Vagina (tissue), 2 donors: Measurements from ENCODE around the gene UBE2R2. TPM values are rescaled to one million over a fixed set of nuclear protein-coding genes. Genes with fewer than 3 reads are reported as not detected.

ENCODE experiments used
- DNase-seq, 2 donors: peaks; one replicate each; pipeline ENCODE4 v3.0.0-alpha.2; 2017; ENCODE audit errors: extremely low spot score in 2 of 2
- H3K27ac ChIP-seq: fragments of 200-600 bp; sonication (generic); one replicate; pipeline ENCODE4 v1.5.1; 2019
- H3K27me3 ChIP-seq: fragments of 200-600 bp; sonication (generic); one replicate; pipeline ENCODE4 v1.5.1; 2019
- H3K36me3 ChIP-seq, 2 donors: fragments of 200-600 bp; sonication (generic); one replicate each; pipeline ENCODE4 v1.5.1; 2017 to 2019
- H3K4me1 ChIP-seq: fragments of 200-600 bp; sonication (generic); one replicate; pipeline ENCODE4 v1.5.1; 2019
- H3K4me3 ChIP-seq, 2 donors: fragments of 200-600 bp; sonication (generic); 1 replicate in 1 of 2; 2 replicates in 1 of 2; pipeline ENCODE4 v1.5.1; 2016 to 2019
- H3K9me3 ChIP-seq: fragments of 200-600 bp; sonication (generic); one replicate; pipeline ENCODE4 v1.5.1; 2019
- CTCF ChIP-seq, 3 experiments: fragments of 450-650 bp in 2 of 3; fragments of 200-600 bp in 1 of 3; sonication (generic) in 1 of 3; IDR thresholded peaks; one replicate each; pipeline ENCODE4 v1.5.1; 2017 to 2019; ENCODE audit warnings: antibody characterized with exemption in 3 of 3, mild to moderate bottlenecking in 2 of 3, moderate library complexity in 2 of 3
- POLR2A ChIP-seq, 2 donors: fragments of 450-650 bp; IDR thresholded peaks; one replicate each; pipeline ENCODE4 v1.6.1; 2017; ENCODE audit warnings: antibody characterized with exemption in 2 of 2, mild to moderate bottlenecking in 2 of 2, moderate library complexity in 2 of 2
- POLR2AphosphoS5 ChIP-seq, 2 donors: sonication (generic); formaldehyde crosslinking; IDR thresholded peaks; one replicate each; pipeline ENCODE4 v1.9.0; 2017; ENCODE audit warnings: antibody characterized with exemption in 2 of 2, mild to moderate bottlenecking in 2 of 2, low read depth in 1 of 2; ENCODE audit not compliant: insufficient read depth in 1 of 2
- intact Hi-C: fragments of 100-400 bp; cut with DNase I; formaldehyde crosslinking; loops from one replicate; pipeline ENCODE4 v1.15.1; 2023
- total RNA-seq: library from RNA; depleted of rRNA; stranded (reverse); fragments of >200 nt; gene quantifications from one replicate; pipeline ENCODE4 v1.2.3, GENCODE V29; 2016

UBE2R2 gene
- total RNA-seq, 1 donor from 2014 or later, result 20.4 TPM

GRCh38 chr9:33877727-33878489, 60.9 kb downstream of the UBE2R2 start:
- no peak overlapping the region for H3K27ac ChIP-seq
- intact Hi-C loops, result no loop called here
- DNase-seq, result no peak
- no peaks in the 10 kb centered on the region for H3K36me3 ChIP-seq
- no peak for TF ChIP-seq POLR2A (IDR thresholded peaks at IDR 0.05)
- TF ChIP-seq POLR2AphosphoS5 (IDR thresholded peaks at IDR 0.05; ENCODE audit: insufficient read depth in 1 of 2, low read depth in 1 of 2), result no peak
- no peak for TF ChIP-seq CTCF (IDR thresholded peaks at IDR 0.05)
- H3K9me3 ChIP-seq, result no peaks in the 10 kb centered on the region
- H3K27me3 ChIP-seq, result no peaks in the 10 kb centered on the region
- no peak overlapping the region for H3K4me3 ChIP-seq
- peaks cover 36% of the 10 kb centered on the region for H3K4me1 ChIP-seq

GRCh38 chr9:33878691-33879366, 61.9 kb downstream of the UBE2R2 start:
- Histone ChIP-seq H3K27ac (no peak overlapping the region), H3K4me3 (no peak overlapping the region), H3K9me3 (no peaks in the 10 kb centered on the region), H3K4me1 (peaks cover 36% of the 10 kb centered on the region), H3K36me3 (no peaks in the 10 kb centered on the region), H3K27me3 (no peaks in the 10 kb centered on the region)
- DNase-seq, result no peak
- no peak for TF ChIP-seq CTCF (IDR thresholded peaks at IDR 0.05)
- intact Hi-C loops, result no loop called here

- DNase-seq, result no peak
- intact Hi-C loops, result no loop called here
- Histone ChIP-seq H3K27ac (no peak overlapping the region), H3K4me3 (no peak overlapping the region), H3K9me3 (no peaks in the 10 kb centered on the region), H3K4me1 (peaks cover 52% of the 10 kb centered on the region), H3K27me3 (no peaks in the 10 kb centered on the region), H3K36me3 (no peaks in the 10 kb centered on the region)
- no peak for TF ChIP-seq POLR2A (IDR thresholded peaks at IDR 0.05)
- TF ChIP-seq CTCF (IDR thresholded peaks at IDR 0.05), result no peak
- no peak for TF ChIP-seq POLR2AphosphoS5 (IDR thresholded peaks at IDR 0.05; ENCODE audit: insufficient read depth in 1 of 2, low read depth in 1 of 2)
Observed at GRCh38 chr9:33880211-33881089, 63.5 kb downstream of the UBE2R2 start.

- Histone ChIP-seq H3K4me3 (no peak overlapping the region), H3K27me3 (no peaks in the 10 kb centered on the region), H3K36me3 (no peaks in the 10 kb centered on the region), H3K4me1 (peaks cover 53% of the 10 kb centered on the region), H3K9me3 (no peaks in the 10 kb centered on the region), H3K27ac (no peak overlapping the region)
- intact Hi-C loops, result no loop called here
- no peak for DNase-seq
- no peak for TF ChIP-seq POLR2A (IDR thresholded peaks at IDR 0.05)
Observed at GRCh38 chr9:33881635-33882034, 64.7 kb downstream of the UBE2R2 start.

- DNase-seq, result no peak
- intact Hi-C loops, result no loop called here
- H3K4me3 ChIP-seq, result no peak overlapping the region
- no peaks in the 10 kb centered on the region for H3K9me3 ChIP-seq
- H3K27ac ChIP-seq, result no peak overlapping the region
- TF ChIP-seq POLR2AphosphoS5 (IDR thresholded peaks at IDR 0.05; ENCODE audit: insufficient read depth in 1 of 2, low read depth in 1 of 2), result no peak
- peaks cover 2 to 8% of the 10 kb centered on the region in 2 donors for H3K36me3 ChIP-seq
- peaks cover 31% of the 10 kb centered on the region for H3K4me1 ChIP-seq
- H3K27me3 ChIP-seq, result no peaks in the 10 kb centered on the region
Observed at GRCh38 chr9:33884856-33885701, 68.1 kb downstream of the UBE2R2 start.
